MM.1S (cell line): ENCODE results near the gene TMPRSS7.

ENCODE experiments used
- DNase-seq: peaks from one replicate; pipeline ENCODE4 v3.0.0-alpha.2; 2015
- H2AFZ ChIP-seq: fragments of 300-600 bp; sonication (generic); 2 replicates; pipeline ENCODE4 v1.6.0; 2016; ENCODE audit warnings: antibody characterized with exemption, low read length
- H3F3A ChIP-seq: fragments of 300-600 bp; sonication (generic); 2 replicates; pipeline ENCODE4 v1.6.1; 2016; ENCODE audit warnings: mild to moderate bottlenecking, antibody characterized with exemption, low read length, moderate library complexity, mixed read lengths; ENCODE audit not compliant: insufficient read depth
- H3K27ac ChIP-seq: fragments of 300-600 bp; sonication (generic); 2 replicates; pipeline ENCODE4 v1.5.1; 2016; ENCODE audit warnings: mild to moderate bottlenecking, low read length
- H3K27me3 ChIP-seq: fragments of 300-600 bp; sonication (generic); replicated peaks from 2 replicates; pipeline ENCODE4 v1.6.0; 2016; ENCODE audit warnings: low read length; ENCODE audit not compliant: insufficient read depth
- H3K36me3 ChIP-seq: fragments of 300-600 bp; sonication (generic); replicated peaks from 2 replicates; pipeline ENCODE4 v1.6.1; 2016; ENCODE audit warnings: mild to moderate bottlenecking, low read length, mixed read lengths; ENCODE audit not compliant: insufficient read depth
- H3K4me1 ChIP-seq: fragments of 300-600 bp; sonication (generic); 2 replicates; pipeline ENCODE4 v1.6.1; 2016; ENCODE audit warnings: low read length, mixed read lengths
- H3K4me2 ChIP-seq: fragments of 300-600 bp; sonication (generic); 2 replicates; pipeline ENCODE4 v1.6.0; 2016; ENCODE audit warnings: low read depth, low read length
- H3K4me3 ChIP-seq: fragments of 300-600 bp; sonication (generic); 2 replicates; pipeline ENCODE4 v1.5.1; 2016; ENCODE audit warnings: low read length, mixed read lengths
- H3K79me2 ChIP-seq: fragments of 300-600 bp; sonication (generic); 2 replicates; pipeline ENCODE4 v1.6.1; 2016; ENCODE audit warnings: mixed run types, low read length, mixed read lengths
- H3K9ac ChIP-seq: fragments of 300-600 bp; sonication (generic); 2 replicates; pipeline ENCODE4 v1.6.1; 2016; ENCODE audit warnings: low read length, mixed read lengths
- H3K9me2 ChIP-seq: fragments of 300-600 bp; sonication (generic); replicated peaks from 2 replicates; pipeline ENCODE4 v1.6.1; 2016; ENCODE audit warnings: mild to moderate bottlenecking, low read length, mixed read lengths; ENCODE audit not compliant: insufficient read depth
- H3K9me3 ChIP-seq: fragments of 300-600 bp; sonication (generic); replicated peaks from 2 replicates; pipeline ENCODE4 v1.6.1; 2016; ENCODE audit warnings: mild to moderate bottlenecking, low read length, mixed read lengths; ENCODE audit not compliant: insufficient read depth
- H4K20me1 ChIP-seq: fragments of 300-600 bp; sonication (generic); 2 replicates; pipeline ENCODE4 v1.6.1; 2016; ENCODE audit warnings: mild to moderate bottlenecking, low read length, moderate library complexity, mixed read lengths; ENCODE audit not compliant: insufficient read depth
- EZH2 ChIP-seq: fragments of 300-600 bp; sonication (generic); optimal IDR thresholded peaks from 2 replicates; pipeline ENCODE3; 2017; ENCODE audit warnings: low read depth, mild to moderate bottlenecking, antibody characterized with exemption, low read length, mixed read lengths
- EZH2phosphoT487 ChIP-seq: fragments of 300-600 bp; sonication (generic); IDR thresholded peaks from 2 replicates; pipeline ENCODE4 v1.6.1; 2018; ENCODE audit warnings: antibody characterized with exemption, low read length
- TF ChIP-seq, protein P1 (sequence below): fragments of 300-600 bp; sonication (generic); IDR thresholded peaks from 2 replicates; pipeline ENCODE4 v1.5.1; 2016; ENCODE audit warnings: antibody characterized with exemption, low read length, mixed read lengths

The TMPRSS7 gene

DNA sequence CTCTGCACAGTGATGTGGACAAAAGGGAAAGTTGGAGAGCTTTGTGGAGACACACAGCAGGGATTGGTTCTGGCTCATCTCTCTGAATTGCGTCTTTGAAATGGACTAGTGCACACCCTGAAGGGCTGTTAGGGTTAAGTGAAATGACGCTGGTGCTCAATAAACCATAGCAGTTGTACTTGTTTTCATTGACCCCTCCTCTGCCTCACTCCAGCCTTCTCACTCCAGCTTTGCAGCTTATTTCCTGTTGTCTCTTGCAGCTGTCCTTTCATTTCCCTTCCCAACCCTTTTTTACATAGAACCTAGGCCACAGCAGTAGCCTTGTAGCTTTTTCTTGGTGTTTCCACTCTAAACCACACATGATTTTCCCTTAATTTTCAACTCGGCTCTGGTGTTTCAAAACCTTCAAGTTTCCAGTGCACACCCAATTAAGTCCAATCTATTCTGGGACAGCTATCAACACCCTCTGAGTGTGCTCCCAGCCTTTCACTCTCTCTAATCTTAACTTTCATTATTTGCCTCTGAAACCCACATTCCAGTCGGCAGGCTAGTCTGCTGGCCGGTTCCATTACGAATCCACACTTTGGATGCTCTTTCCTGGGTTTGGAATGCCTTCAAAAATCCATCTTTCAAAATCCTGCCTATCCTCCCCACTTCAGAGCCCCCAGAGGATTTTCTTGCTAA is 58.1 kb downstream of the TMPRSS7 start:
- Histone ChIP-seq H4K20me1 (no peaks in the 10 kb centered on the region), H3K79me2 (peaks cover 65% of the 10 kb centered on the region), H3K9me3 (no peaks in the 10 kb centered on the region), H3K36me3 (no peaks in the 10 kb centered on the region), H3K27me3 (no peaks in the 10 kb centered on the region), H3K27ac (peak overlapping the region; percentile 98), H3K4me3 (peak overlapping the region; percentile 17), H3K9ac (peak overlapping the region; percentile 37; the same call in 1 of the 2 replicates), H2AFZ (no peak overlapping the region), H3K9me2 (no peaks in the 10 kb centered on the region), H3K4me2 (peak overlapping the region; percentile 86), H3K4me1 (peaks cover 48% of the 10 kb centered on the region), H3F3A (peaks cover 48% of the 10 kb centered on the region)
- TF ChIP-seq EZH2phosphoT487 = no peak
- no peak for TF ChIP-seq EZH2
- TF ChIP-seq, protein P1, sequence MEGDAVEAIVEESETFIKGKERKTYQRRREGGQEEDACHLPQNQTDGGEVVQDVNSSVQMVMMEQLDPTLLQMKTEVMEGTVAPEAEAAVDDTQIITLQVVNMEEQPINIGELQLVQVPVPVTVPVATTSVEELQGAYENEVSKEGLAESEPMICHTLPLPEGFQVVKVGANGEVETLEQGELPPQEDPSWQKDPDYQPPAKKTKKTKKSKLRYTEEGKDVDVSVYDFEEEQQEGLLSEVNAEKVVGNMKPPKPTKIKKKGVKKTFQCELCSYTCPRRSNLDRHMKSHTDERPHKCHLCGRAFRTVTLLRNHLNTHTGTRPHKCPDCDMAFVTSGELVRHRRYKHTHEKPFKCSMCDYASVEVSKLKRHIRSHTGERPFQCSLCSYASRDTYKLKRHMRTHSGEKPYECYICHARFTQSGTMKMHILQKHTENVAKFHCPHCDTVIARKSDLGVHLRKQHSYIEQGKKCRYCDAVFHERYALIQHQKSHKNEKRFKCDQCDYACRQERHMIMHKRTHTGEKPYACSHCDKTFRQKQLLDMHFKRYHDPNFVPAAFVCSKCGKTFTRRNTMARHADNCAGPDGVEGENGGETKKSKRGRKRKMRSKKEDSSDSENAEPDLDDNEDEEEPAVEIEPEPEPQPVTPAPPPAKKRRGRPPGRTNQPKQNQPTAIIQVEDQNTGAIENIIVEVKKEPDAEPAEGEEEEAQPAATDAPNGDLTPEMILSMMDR = no peak
- DNase-seq = peak; percentile 31

DNA sequence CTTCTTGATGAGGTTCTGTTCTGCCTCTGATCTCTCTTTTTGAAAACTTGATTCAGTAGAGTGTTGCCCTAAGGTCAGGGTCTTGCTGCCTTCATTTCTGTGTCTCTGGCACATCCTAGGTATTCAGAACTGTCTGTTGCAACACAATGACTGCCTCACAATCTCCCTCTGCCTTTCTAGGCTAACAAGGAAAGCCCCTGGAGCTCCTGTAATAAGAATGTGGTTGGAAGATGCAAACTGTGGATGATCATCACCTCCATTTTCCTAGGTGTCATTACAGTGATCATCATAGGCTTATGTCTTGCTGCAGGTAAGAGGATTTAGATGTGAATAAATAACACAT is 58.6 kb downstream of the TMPRSS7 start:
- Histone ChIP-seq H3K79me2 (peaks cover 60% of the 10 kb centered on the region), H3K9me2 (no peaks in the 10 kb centered on the region), H3K9ac (no peak overlapping the region; the same call in 1 of the 2 replicates), H3K4me1 (peaks cover 48% of the 10 kb centered on the region), H3K27me3 (no peaks in the 10 kb centered on the region), H3K9me3 (no peaks in the 10 kb centered on the region), H3F3A (peaks cover 48% of the 10 kb centered on the region), H4K20me1 (no peaks in the 10 kb centered on the region), H3K4me3 (peak overlapping the region; percentile 17; the same call in 1 of the 2 replicates), H2AFZ (no peak overlapping the region), H3K36me3 (no peaks in the 10 kb centered on the region), H3K27ac (peak overlapping the region; percentile 98; the same call in 1 of the 2 replicates), H3K4me2 (peak overlapping the region; percentile 86)
- DNase-seq = no peak
- TF ChIP-seq, protein P1 = no peak
- TF ChIP-seq EZH2 (no peak), EZH2phosphoT487 (no peak)

DNA sequence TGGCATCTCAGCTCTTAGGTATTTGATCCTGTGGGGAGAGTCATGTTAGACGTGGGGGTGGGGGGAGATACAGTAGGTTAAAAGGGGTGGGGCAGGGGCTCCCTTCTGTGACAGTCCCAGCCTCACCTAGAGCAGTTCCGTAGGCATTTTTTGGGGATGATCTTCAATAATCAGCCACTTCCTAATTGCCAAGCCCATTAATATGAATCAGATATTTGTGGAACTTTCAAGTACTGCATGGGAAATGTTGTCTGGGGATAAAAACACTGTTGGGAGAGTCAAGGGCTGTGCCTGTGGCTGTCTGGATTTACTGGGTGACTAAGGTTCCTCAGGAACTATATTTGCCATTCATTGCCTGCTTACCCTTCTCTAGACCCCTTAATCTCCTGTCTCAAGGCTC is 61.2 kb downstream of the TMPRSS7 start:
- no peak overlapping the region for H3K27ac ChIP-seq
- no peaks in the 10 kb centered on the region for H3K36me3 ChIP-seq
- peaks cover 69% of the 10 kb centered on the region for H3K79me2 ChIP-seq
- TF ChIP-seq, protein P1 = no peak
- TF ChIP-seq EZH2 = no peak
- no peak for TF ChIP-seq EZH2phosphoT487
- no peak overlapping the region for H3K9ac ChIP-seq
- H4K20me1 ChIP-seq = no peaks in the 10 kb centered on the region
- H3K4me1 ChIP-seq = peaks cover 38% of the 10 kb centered on the region
- no peak for DNase-seq
- H3K27me3 ChIP-seq = no peaks in the 10 kb centered on the region
- no peaks in the 10 kb centered on the region for H3K9me3 ChIP-seq
- H3K4me2 ChIP-seq = no peak overlapping the region
- peaks cover 24% of the 10 kb centered on the region for H3F3A ChIP-seq
- H2AFZ ChIP-seq = no peak overlapping the region
- no peak overlapping the region for H3K4me3 ChIP-seq
- no peaks in the 10 kb centered on the region for H3K9me2 ChIP-seq
